T1000 (cell line): Measurements from ENCODE around the gene ADAP1.
"Not testable (repeated sequence)": the region's sequence is repeated elsewhere in the genome, so short reads cannot be mapped to it uniquely, and the experiment has no call there.

Source experiments
- DNase-seq: peaks from one replicate; lab custom pipeline; 2025; ENCODE audit warnings: mixed read lengths; lab: John Stamatoyannopoulos, UW

Gene ADAP1

GRCh38 chr7:959271-959670, 4.8 kb upstream of the ADAP1 start:
- no peak for DNase-seq

DNA sequence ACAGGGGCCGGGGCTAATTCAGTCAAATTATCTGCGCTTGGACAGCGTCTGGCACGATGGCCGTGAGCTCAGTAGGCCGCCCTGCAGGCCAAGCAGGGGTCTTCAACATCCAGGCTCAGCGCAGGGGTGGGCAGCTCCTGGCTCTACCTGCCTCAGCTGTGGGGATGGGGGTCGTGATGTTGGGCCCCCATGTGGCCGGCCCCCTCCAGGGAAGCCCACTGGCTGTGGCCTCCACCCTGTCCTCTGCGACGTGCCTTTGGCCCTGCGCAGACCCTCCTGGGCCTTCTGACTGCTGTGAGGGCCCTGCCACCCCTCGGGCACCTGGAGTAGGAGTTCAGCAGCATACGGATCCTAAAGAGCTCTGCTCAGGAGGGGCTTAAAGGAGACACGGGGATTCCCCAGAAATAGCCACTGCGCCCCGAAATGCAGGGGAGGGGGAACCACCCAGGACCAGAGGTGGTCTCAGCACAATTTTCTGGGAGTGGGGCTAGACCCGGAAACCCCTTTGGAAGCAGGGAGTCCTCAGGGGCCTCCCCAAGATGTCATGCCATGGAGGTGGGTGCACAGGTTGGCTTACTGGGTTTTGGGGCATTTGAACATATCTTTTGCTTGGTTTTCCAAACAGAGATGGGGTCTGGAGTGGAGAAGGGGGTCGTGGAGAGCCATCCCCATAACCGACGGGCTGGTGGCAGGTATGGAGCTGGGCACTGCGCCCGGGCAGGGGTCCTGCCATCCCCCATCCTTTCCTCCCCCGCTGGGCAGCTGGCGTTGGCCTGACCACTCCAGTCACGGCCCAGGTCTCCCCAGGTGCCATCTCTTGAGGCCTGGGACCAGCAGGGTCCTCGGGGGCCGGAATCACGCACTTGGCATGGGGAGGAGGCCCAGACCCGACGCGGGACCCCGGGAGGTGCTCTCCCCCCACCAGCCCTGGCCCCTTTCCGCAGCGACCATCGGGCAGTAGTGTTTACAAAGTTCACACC, 4.0 kb upstream of the ADAP1 start:
- DNase-seq = no peak

DNA sequence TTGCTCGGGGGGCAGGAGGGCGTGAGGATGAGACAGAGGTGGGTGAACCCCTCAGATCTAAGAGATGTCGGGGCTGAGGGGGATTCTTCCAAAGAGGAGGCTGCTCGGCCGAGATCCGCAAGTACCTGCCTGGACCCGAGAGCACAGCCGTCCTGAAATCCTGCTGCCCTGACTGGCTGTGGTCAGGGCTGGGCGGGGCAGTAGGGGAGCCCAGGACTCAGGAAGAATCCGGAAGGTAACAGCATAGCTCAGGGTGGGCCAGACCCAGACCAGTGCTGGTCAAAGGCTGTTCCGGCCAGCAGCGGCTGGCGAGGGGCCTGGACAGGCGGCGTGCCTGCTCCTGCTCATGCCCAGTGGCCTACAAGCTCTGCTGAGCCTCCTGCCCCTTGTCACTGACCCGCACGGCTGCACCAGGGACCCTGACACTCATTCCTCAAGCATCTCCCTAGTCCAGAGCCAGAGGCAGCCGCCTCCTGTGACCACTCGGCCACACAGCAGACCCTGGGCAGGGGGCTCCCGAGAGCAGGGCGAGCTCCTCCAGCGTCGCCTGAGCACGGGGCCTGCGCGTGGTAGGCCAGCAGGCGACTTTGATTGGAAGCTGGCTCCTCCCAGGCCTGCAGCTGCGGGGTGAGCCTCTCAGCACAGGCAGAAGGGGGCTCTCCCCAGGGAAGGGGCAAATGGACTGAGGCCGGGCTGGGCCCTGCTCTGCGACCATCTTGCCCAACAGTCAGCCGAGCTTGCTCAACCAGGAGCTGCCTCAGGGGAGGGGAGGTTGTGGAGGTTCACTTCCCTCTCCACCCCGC, 3.1 kb upstream of the ADAP1 start:
- no peak for DNase-seq

- no peak for DNase-seq
Observed at GRCh38 chr7:956031-956430, 1.6 kb upstream of the ADAP1 start.

- DNase-seq = no peak
Observed at GRCh38 chr7:953547-954327, 743 bp downstream of the ADAP1 start.

GRCh38 chr7:952548-953441, 1.7 kb downstream of the ADAP1 start:
- DNase-seq = no peak

DNA sequence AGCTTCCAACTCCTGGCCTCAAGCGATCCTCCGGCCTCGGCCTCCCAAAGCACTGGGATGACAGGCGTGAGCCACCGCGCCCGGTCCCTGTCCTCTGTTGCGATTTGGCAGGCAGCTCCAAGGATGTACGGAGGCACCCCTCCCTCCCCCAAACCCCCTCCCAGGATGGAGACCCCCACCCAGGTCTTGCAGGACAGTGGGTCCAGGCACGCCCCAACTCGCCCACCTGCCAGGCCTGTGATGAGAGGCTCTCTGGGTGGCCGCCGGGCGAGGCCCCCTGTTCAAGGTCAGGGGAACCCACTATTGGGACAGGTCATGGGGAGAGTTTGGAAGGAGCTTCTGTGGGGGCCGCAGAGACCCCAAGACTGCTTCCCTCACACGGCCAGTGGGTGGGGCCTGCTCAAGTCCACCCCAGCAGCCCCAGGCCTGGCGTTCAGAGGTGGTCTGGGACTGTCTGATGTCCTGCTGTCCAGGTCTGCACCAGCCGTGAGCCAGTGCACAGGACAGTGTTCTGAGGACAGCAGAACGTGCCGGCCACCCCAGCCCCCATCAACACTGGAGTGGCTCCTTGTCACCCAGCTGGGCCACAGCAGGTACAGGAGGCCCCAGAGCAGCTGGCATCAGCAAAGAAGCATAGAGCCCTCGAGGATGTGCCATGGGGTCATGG, 2.5 kb downstream of the ADAP1 start:
- no peak for DNase-seq

GRCh38 chr7:949021-949934, 5.2 kb downstream of the ADAP1 start:
- no peak for DNase-seq

DNA sequence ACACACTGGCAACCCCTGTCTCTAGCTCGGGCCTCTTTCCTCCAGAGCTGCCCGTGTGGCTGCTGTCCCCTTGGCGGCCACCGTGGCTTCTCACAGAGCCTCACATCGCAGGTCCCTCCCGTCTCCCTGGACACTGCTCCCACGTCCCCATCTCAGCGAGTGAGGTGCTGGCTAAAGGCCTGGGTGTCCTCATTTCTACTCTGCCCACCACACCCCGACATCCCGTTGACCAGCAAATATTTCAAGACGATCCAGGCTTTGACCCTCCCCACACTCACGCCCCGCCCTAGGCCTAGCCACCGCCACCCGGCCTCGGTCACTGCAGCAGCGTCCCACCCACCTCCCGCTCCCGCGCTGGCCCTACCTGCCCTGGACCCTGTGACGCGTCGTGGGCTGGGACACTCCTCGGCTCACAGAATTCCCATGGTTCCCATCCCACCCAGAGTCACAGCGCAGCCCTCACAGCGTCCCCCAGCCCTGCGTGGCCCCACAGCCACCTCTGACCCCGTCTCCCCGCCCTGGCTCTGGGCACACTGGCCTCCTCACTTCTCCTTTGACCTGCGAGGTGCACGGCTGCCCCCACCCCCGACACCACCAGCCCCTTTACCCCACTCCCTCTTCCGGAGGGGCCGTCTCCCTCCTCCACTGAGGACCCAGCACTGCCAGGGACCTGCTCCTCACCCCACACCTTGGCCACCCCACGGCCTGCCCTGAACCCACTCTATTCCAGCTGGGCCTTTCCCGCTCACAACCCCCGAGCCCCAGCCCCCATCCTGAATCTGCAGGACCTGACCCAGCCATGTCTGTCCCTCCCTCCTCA, 6.9 kb downstream of the ADAP1 start:
- no peak for DNase-seq

DNA sequence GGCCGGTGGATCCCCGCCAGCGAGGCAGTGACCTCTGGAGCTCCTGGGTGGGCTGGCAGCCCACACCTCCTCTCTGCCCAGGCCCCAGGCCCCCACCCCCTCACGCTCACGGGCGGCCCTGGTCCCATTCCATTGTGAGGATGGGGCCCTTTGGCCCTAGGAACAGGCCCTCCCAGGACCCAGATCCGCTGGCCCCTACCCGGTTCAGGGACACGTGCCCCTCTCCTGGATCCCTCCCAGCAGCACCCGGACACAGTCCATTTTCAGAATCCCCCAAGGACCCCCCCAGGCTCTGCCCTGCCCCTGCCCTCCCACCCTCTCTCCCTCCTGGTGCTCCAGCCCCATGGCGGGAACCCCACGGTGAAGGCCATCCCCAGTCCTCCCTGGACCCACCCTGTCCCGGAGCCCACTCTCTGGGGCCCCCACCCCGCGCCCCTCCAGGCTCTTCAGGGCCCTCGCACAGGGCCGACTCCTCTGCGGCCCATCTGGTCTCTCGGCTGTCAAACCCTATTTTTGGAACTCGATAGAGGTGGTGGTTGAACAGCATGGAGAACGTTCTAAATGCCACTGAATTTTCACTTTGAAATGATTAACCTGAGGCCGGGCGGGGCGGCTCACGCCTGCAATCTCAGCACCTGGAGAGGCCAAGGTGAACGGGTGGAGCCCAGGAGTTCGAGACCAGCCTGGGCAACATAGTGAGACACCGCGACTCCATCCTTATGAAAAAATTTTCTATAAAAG, 8.1 kb downstream of the ADAP1 start:
- DNase-seq = no peak

DNA sequence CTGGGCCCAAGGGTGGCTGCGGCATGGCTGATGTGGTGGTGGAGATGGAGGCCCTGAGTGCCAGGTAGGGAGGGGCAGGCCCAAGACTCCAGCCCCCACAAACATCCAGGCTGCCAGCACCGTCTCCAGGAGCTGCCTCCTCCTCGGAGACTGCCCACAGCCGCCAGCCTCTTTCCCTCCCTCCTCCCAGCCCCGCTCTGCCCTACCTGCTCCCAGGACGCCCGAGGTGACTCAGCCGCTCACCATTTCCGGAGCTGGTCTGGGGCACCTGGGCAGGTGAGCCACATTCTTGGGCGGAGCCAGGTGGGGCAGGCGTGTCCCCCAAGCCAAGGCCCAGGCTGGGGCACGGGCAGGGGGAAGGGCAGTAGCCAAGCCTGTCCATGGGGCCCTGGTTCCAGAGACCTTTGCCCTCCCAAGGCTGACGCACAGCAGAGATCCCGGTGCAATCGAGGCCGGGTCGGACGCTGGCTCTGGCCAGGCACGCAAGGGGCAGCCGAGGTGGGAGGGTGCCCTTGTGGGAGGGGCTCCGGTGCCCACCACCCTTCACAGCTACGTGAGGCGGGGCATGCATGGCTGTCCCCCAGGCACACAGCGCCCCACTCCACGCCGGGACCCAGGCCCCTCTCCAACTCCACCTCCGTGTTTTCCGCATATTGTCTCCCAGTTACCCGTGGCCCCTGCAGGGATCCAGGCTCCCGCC, 8.8 kb downstream of the ADAP1 start:
- no peak for DNase-seq

- DNase-seq = no peak
Observed at GRCh38 chr7:945147-945555, 9.3 kb downstream of the ADAP1 start.

DNA sequence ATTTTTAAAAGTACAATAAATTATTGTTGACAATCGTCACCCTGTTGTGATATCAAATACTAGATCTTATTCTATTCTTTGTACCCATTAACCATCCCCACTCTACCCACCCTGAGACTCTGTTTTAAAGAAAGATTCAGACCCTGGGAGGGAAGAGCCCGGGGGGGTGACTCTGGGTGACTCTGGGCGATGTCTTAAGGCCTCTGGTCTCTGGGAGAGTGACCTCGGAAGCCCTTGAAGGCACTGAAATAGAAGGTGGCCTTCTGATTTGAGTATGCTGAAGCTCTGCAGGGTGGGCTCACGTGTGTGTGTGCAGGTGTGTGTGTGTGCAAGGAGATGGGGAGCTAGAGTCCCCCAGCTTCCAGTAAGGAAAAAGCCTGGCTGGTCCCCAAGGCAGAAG, 9.7 kb downstream of the ADAP1 start:
- no peak for DNase-seq

DNA sequence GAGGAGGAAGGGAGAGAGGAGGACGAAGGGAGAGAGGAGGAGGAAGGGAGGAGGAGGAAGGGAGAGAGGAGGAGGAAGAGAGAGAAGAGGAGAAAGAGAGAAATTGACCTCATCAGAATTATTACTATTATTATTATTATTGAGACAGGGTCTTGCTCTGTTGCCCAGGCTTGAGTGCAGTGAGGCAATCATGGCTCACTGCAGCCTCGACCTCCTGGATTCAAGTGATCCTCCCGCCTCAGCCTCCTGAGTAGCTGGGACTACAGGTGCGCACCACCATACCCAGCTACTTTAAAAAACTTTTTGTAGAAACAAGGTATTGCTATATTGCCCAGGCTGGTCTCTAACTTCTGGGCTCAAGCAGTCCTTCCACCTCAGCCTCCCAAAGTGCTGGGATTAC, 10.7 kb downstream of the ADAP1 start:
- DNase-seq = not testable (repeated sequence)

- no peak for DNase-seq
Observed at GRCh38 chr7:940599-941408, 13.7 kb downstream of the ADAP1 start.

DNA sequence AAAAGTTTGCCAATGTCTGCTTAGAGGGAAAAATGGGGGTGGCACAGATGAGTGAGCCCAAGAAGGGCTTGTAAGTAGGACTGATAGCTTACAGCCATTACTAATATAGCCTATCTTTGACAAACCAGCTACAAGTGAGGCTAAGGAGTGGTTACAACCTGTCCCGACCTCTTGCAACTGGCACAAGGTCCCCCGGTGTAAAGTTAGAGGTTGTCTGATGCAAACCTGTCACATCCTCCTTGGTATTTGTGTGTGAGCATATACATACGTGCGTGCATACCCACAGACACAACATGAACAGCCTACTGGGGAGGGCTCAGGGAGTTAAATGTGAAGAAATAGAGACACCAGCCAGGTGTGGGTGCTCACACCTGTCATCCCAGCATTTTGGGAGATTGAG, 14.6 kb downstream of the ADAP1 start:
- no peak for DNase-seq
